K562 (cell line): ENCODE measurements around the gene GRWD1. TPM values are rescaled to one million over a fixed set of nuclear protein-coding genes. Genes with fewer than 3 reads are reported as not detected.

Experiments used
- ERF ChIP-seq: fragments of 450-650 bp; formaldehyde crosslinking; IDR thresholded peaks from 2 replicates; pipeline ENCODE4 v1.4.0; 2020; ENCODE audit warnings: mild to moderate bottlenecking, mixed read lengths
- FOXM1 ChIP-seq, 2 experiments: fragments of 450-650 bp in 1 of 2; sonication (generic) in 1 of 2; formaldehyde crosslinking in 1 of 2; IDR thresholded peaks; 2 replicates each; pipeline versions ENCODE4 v1.6.1 to v1.9.0; 2017 to 2022; ENCODE audit warnings: low read depth in 2 of 2, mild to moderate bottlenecking in 2 of 2, missing genetic modification reagents in 1 of 2, moderate library complexity in 1 of 2
- MAFF ChIP-seq: IDR thresholded peaks from 2 replicates; pipeline ENCODE4 v1.6.1; 2012; ENCODE audit warnings: low read length, improper control_type of control experiment
- MED1 ChIP-seq: sonication (generic); formaldehyde crosslinking; IDR thresholded peaks from 2 replicates; pipeline ENCODE4 v1.8.1; 2023; ENCODE audit warnings: missing genetic modification reagents, borderline replicate concordance
- MEIS2 ChIP-seq: fragments of 450-650 bp; IDR thresholded peaks from 2 replicates; pipeline ENCODE4 v1.6.1; 2014; ENCODE audit warnings: mild to moderate bottlenecking; ENCODE audit not compliant: partially characterized antibody
- MIER1 ChIP-seq: fragments of 450-650 bp; IDR thresholded peaks from 2 replicates; pipeline ENCODE4 v1.6.1; 2016; ENCODE audit warnings: antibody characterized with exemption, mild to moderate bottlenecking, low read depth
- MTA3 ChIP-seq: fragments of 450-650 bp; formaldehyde crosslinking; IDR thresholded peaks from 2 replicates; pipeline ENCODE4 v1.6.1; 2017; ENCODE audit warnings: mild to moderate bottlenecking, borderline replicate concordance
- NCOA2 ChIP-seq, 2 experiments: fragments of 450-650 bp; IDR thresholded peaks; 2 replicates each; pipeline ENCODE4 v1.6.1; 2018; ENCODE audit warnings: mild to moderate bottlenecking in 2 of 2, moderate library complexity in 1 of 2; ENCODE audit not compliant: partially characterized antibody in 2 of 2
- PTTG1 ChIP-seq: fragments of 450-650 bp; IDR thresholded peaks from 2 replicates; pipeline ENCODE4 v1.6.1; 2016; ENCODE audit warnings: low read depth, mild to moderate bottlenecking, missing genetic modification characterization, missing compliant biosample characterization
- RB1 ChIP-seq: fragments of 450-650 bp; IDR thresholded peaks from 2 replicates; pipeline ENCODE4 v1.6.1; 2017; ENCODE audit warnings: low read depth, mild to moderate bottlenecking
- SMAD1 ChIP-seq: fragments of 150-350 bp; IDR thresholded peaks from 2 replicates; pipeline ENCODE4 v1.6.1; 2014; ENCODE audit warnings: low read length, low read depth; ENCODE audit not compliant: partially characterized antibody
- SUPT5H ChIP-seq: fragments of 450-650 bp; IDR thresholded peaks from 2 replicates; pipeline ENCODE4 v1.6.1; 2016
- ZBTB17 ChIP-seq: fragments of 450-650 bp; formaldehyde crosslinking; IDR thresholded peaks from 2 replicates; pipeline ENCODE4 v1.4.0; 2020; ENCODE audit warnings: mild to moderate bottlenecking
- ZNF184 ChIP-seq: sonication (generic); formaldehyde crosslinking; IDR thresholded peaks from 2 replicates; pipeline ENCODE4 v1.5.0; 2020; ENCODE audit warnings: missing genetic modification reagents
- ZNF316 ChIP-seq: fragments of 450-650 bp; IDR thresholded peaks from 2 replicates; pipeline ENCODE4 v1.6.1; 2016
- ZNF354B ChIP-seq: fragments of 250-450 bp; sonication (Bioruptor Pico); IDR thresholded peaks from 2 replicates; pipeline ENCODE4 v1.4.0; 2020
- ZNF696 ChIP-seq: fragments of 250-450 bp; sonication (Bioruptor Pico); conservative IDR thresholded peaks from 2 replicates; pipeline ENCODE4 v1.4.0; 2020; ENCODE audit warnings: mild to moderate bottlenecking, moderate library complexity
- polyA plus RNA-seq, 8 experiments: library from polyadenylated mRNA; depleted of rRNA in 4 of 8; stranded (reverse) in 5 of 8; unstranded in 3 of 8; fragments of >200 nt; fragmentation: Nextera tagmentation in 2 of 8; fragmentation: Illumina TruSeq in 1 of 8; extraction: Ambion mirVana in 2 of 8; extraction: Trizol in 1 of 8; gene quantifications; 2 replicates each; pipeline versions ENCODE4 v1.2.1 to v1.2.3, GENCODE V29; 2011 to 2014; ENCODE audit warnings: inconsistent platforms in 1 of 8, missing spikeins in 1 of 8
- total RNA-seq, 7 experiments: library from RNA; depleted of rRNA in 6 of 7; stranded (reverse); fragments of >200 nt in 6 of 7; fragmentation: Illumina TruSeq in 2 of 7; extraction: Trizol in 2 of 7; gene quantifications; 2 replicates each; pipeline versions ENCODE4 v1.2.1 to v1.2.3, GENCODE V29; 2011 to 2021; ENCODE audit warnings: low replicate concordance in 1 of 7
- TF ChIP-seq, protein P1 (sequence below): sonication (generic); formaldehyde crosslinking; IDR thresholded peaks from 2 replicates; pipeline ENCODE4 v1.4.0; 2020; ENCODE audit warnings: mild to moderate bottlenecking, missing genetic modification reagents
- TF ChIP-seq, protein P2 (sequence below), 2 experiments: fragments of 450-650 bp in 1 of 2; IDR thresholded peaks; 2 replicates each; pipeline ENCODE4 v1.6.1; 2011 to 2017; ENCODE audit warnings: low read depth in 2 of 2, antibody characterized with exemption in 1 of 2, borderline replicate concordance in 1 of 2, low read length in 1 of 2, mild to moderate bottlenecking in 1 of 2, mixed read lengths in 1 of 2; ENCODE audit not compliant: control insufficient read depth in 1 of 2
- TF ChIP-seq, protein P3 (sequence below): fragments of 450-650 bp; conservative IDR thresholded peaks from 2 replicates; pipeline ENCODE4 v1.6.1; 2016; ENCODE audit warnings: missing genetic modification characterization, low read depth, mild to moderate bottlenecking, control low read depth, missing compliant biosample characterization
- TF ChIP-seq, protein P4 (sequence below): fragments of 250-450 bp; sonication (Bioruptor Pico); IDR thresholded peaks from 2 replicates; pipeline ENCODE4 v1.5.0; 2021

Gene GRWD1
- total and polyA plus RNA-seq, 9 of the 15 experiments (the other 6 are each of a cell fraction or from before 2014, with no cell fraction given) = 1.5 to 87.2 (median 24.5) TPM

DNA sequence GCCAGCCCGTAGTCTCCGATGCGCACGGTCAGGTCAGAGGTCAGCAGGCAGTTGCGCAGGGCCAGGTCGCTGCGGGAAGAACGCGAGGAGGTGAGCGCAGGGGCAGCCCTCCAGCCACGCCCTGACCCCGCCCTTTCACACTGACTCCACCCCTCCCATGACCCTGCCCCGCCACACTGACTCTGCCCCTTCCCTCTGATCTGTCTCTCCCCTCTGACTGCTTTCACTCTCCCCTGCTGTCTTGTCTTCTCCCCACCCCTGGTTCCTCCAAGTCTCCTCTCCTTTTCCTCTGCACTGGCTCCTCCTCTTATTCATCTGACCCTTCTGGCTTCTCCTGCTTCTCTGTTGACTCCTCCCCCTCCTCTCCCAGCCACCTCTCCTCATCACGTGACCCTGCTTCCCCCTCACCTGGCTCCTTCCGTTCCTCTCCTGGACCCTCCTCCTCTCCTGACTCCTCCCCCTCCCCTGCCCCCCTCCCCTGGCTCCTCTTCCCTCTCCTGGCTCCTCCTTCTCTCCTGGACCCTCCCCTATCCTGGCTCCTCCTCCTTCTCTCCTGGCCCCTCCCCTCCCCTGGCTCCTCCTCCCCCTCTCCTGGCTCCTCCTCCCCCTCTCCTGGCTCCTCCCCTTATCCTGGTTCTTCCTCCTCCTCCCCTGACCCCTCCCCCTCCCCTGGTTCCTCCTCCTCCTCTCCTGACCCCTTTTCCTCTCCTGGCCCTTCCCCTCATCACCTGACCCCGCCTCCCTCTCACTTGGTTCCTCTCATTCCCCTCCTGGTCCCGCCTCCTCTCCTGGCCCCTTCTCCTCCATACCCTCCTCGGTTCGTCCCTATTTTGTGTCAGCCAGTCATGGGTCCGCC lies 55.9 kb downstream of the GRWD1 start (continued):
- TF ChIP-seq, protein P1, sequence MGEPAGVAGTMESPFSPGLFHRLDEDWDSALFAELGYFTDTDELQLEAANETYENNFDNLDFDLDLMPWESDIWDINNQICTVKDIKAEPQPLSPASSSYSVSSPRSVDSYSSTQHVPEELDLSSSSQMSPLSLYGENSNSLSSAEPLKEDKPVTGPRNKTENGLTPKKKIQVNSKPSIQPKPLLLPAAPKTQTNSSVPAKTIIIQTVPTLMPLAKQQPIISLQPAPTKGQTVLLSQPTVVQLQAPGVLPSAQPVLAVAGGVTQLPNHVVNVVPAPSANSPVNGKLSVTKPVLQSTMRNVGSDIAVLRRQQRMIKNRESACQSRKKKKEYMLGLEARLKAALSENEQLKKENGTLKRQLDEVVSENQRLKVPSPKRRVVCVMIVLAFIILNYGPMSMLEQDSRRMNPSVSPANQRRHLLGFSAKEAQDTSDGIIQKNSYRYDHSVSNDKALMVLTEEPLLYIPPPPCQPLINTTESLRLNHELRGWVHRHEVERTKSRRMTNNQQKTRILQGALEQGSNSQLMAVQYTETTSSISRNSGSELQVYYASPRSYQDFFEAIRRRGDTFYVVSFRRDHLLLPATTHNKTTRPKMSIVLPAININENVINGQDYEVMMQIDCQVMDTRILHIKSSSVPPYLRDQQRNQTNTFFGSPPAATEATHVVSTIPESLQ (CRISPR knock-in tag) = no peak
- TF ChIP-seq ZBTB17 (CRISPR knock-in tag) = no peak
- no peak for TF ChIP-seq ERF (CRISPR knock-in tag)
- no peak for TF ChIP-seq MEIS2
- no peak for TF ChIP-seq NCOA2 (IDR thresholded peaks at IDR 0.05; ENCODE audit: partially characterized antibody in 2 of 2)
- TF ChIP-seq, protein P2, sequence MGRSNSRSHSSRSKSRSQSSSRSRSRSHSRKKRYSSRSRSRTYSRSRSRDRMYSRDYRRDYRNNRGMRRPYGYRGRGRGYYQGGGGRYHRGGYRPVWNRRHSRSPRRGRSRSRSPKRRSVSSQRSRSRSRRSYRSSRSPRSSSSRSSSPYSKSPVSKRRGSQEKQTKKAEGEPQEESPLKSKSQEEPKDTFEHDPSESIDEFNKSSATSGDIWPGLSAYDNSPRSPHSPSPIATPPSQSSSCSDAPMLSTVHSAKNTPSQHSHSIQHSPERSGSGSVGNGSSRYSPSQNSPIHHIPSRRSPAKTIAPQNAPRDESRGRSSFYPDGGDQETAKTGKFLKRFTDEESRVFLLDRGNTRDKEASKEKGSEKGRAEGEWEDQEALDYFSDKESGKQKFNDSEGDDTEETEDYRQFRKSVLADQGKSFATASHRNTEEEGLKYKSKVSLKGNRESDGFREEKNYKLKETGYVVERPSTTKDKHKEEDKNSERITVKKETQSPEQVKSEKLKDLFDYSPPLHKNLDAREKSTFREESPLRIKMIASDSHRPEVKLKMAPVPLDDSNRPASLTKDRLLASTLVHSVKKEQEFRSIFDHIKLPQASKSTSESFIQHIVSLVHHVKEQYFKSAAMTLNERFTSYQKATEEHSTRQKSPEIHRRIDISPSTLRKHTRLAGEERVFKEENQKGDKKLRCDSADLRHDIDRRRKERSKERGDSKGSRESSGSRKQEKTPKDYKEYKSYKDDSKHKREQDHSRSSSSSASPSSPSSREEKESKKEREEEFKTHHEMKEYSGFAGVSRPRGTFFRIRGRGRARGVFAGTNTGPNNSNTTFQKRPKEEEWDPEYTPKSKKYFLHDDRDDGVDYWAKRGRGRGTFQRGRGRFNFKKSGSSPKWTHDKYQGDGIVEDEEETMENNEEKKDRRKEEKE (IDR thresholded peaks at IDR 0.05; ENCODE audit: borderline replicate concordance in 1 of 2, control insufficient read depth in 1 of 2, low read depth in 2 of 2, low read length in 1 of 2) = peak in 1 of 2 experiments; percentile 64; a peak in 1 of 4 replicates
- TF ChIP-seq PTTG1 (tag) = no peak
- peak; percentile 96 for TF ChIP-seq ZNF316
- TF ChIP-seq, protein P3, sequence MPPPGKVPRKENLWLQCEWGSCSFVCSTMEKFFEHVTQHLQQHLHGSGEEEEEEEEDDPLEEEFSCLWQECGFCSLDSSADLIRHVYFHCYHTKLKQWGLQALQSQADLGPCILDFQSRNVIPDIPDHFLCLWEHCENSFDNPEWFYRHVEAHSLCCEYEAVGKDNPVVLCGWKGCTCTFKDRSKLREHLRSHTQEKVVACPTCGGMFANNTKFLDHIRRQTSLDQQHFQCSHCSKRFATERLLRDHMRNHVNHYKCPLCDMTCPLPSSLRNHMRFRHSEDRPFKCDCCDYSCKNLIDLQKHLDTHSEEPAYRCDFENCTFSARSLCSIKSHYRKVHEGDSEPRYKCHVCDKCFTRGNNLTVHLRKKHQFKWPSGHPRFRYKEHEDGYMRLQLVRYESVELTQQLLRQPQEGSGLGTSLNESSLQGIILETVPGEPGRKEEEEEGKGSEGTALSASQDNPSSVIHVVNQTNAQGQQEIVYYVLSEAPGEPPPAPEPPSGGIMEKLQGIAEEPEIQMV (tag) = no peak
- no peak for TF ChIP-seq ZNF184 (CRISPR knock-in tag)
- TF ChIP-seq MIER1 = peak; percentile 36; the same call in 1 of the 2 replicates
- no peak for TF ChIP-seq SMAD1
- peak; percentile 82 for TF ChIP-seq SUPT5H
- no peak for TF ChIP-seq RB1
- 0 out of 2 replicates have a peak, but pooled peaks have one; percentile 17 for TF ChIP-seq FOXM1 (IDR thresholded peaks at IDR 0.05; ENCODE audit: low read depth)
- TF ChIP-seq FOXM1 (CRISPR knock-in tag; IDR thresholded peaks at IDR 0.05; ENCODE audit: low read depth) = no peak
- TF ChIP-seq, protein P4, sequence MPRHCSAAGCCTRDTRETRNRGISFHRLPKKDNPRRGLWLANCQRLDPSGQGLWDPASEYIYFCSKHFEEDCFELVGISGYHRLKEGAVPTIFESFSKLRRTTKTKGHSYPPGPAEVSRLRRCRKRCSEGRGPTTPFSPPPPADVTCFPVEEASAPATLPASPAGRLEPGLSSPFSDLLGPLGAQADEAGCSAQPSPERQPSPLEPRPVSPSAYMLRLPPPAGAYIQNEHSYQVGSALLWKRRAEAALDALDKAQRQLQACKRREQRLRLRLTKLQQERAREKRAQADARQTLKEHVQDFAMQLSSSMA (CRISPR knock-in tag) = no peak
- no peak for TF ChIP-seq MAFF
- TF ChIP-seq MED1 (CRISPR knock-in tag) = no peak
- TF ChIP-seq MTA3 = peak; percentile 51; the same call in 1 of the 2 replicates
- TF ChIP-seq ZNF354B = no peak
- TF ChIP-seq ZNF696 = no peak
